ENCODE measurements around the gene FAAP100.

- TF ChIP-seq EP300 (conservative IDR thresholded peaks at IDR 0.05; ENCODE audit: poor library complexity, severe bottlenecking) = no peak
- TF ChIP-seq CTCF (IDR thresholded peaks at IDR 0.05; ENCODE audit: poor library complexity, severe bottlenecking) = no peak
- no peak for TF ChIP-seq EZH2 (IDR thresholded peaks at IDR 0.05; ENCODE audit: borderline replicate concordance, insufficient read depth, low read length, poor library complexity, severe bottlenecking)
- TF ChIP-seq POLR2AphosphoS5 (IDR thresholded peaks at IDR 0.05) = no peak
- no peak for TF ChIP-seq RAD21 (conservative IDR thresholded peaks at IDR 0.05)
- TF ChIP-seq TAF1 (IDR thresholded peaks at IDR 0.05; ENCODE audit: low read depth) = no peak
Measured at GRCh38 chr17:81593105-81593871, 41.1 kb upstream of the FAAP100 start.
